ENCODE results near the gene ACBD4.

ACBD4 gene

DNA sequence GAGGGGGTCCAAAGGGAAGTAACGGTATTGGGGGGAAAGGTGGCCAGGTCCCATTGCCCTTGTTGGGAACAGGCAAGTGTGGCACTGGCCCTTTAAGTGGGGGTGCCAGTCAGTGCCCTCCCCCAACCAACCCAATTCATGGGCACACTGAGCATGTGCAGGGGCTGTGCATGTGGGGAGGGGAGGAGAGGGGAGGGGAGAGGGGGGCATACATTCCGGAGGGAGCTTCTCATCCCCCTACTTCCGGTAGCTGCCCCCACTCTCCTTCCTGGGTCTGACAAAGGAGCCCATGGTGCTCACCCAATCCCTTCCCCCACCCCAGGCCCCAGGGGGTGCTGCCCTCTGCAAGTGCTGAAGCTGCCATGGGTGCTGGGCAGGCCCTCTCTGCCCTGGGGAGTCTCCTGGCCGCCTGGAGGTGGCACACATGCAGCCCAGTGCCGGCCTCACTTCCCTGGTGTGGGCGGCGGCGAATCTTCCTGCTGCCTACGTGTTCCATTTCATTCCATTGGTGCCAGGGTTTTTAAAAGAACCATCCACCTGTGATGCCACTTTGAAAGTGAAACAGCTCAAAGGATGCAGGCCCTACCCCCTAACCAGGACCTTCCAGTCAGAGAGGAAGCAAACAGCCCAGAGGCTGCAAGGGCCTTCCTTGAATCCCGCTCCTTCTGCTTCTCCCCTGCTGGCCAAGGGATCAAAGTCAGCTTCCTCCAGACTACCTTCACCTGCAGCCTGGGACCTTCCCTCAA, 37.2 kb downstream of the ACBD4 start:
- H3K4me3 ChIP-seq (ENCODE audit: control insufficient read depth, low read depth, low read length): no peak overlapping the region
- no peak for TF ChIP-seq CTCF (conservative IDR thresholded peaks at IDR 0.05; ENCODE audit: control insufficient read depth, insufficient read depth, low read depth, low read length)
- DNase-seq (ENCODE audit: low read depth): peak; percentile 48

GRCh38 chr17:45175759-45176115, 40.2 kb downstream of the ACBD4 start:
- no peak for TF ChIP-seq CTCF (conservative IDR thresholded peaks at IDR 0.05; ENCODE audit: control insufficient read depth, insufficient read depth, low read depth, low read length)
- DNase-seq (ENCODE audit: low read depth): no peak
- no peak overlapping the region for H3K4me3 ChIP-seq (ENCODE audit: control insufficient read depth, low read depth, low read length)

DNA sequence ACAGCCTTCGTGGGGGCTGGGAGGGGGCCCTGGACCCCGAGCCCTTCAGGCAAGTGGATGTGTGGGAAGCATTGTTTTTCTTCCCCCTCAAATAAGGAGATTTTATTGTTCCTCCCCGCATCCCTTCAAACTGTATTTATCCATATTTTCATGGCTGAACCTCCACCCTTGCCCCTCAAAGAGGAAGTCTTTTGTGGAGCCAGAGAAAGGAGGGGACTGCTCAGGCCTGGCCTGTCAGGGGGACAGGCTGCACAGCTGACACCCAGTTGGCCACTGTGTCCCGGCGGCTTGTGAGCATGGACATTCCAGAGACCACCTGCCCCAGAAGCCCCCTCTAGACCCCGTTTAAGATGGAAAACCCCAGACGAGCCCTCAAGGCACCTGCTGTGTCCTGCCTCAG, 42.1 kb downstream of the ACBD4 start:
- no peak for TF ChIP-seq CTCF (conservative IDR thresholded peaks at IDR 0.05; ENCODE audit: control insufficient read depth, insufficient read depth, low read depth, low read length)
- DNase-seq (ENCODE audit: low read depth): no peak
- no peak overlapping the region for H3K4me3 ChIP-seq (ENCODE audit: control insufficient read depth, low read depth, low read length)

DNA sequence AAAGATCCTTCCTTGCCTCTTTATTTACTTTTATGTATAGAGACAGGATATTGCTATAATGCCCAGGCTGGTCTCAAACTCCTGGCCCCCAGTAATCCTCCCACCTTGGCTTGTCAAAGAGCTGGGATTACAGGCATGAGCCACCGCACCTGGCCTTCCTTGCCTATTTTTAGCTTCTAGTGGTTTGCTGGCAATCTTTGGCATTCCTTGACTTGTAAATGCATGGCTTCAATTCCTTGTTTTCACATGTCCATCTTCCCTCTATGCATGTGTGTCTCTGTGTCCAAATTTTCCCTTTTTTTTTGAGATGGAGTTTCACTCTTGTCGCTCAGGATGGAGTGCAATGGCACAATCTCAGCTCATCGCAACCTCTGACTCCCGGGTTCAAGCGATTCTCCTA, 48.7 kb downstream of the ACBD4 start:
- DNase-seq (ENCODE audit: low read depth): no peak
- no peak overlapping the region for H3K4me3 ChIP-seq (ENCODE audit: control insufficient read depth, low read depth, low read length)
- no peak for TF ChIP-seq CTCF (conservative IDR thresholded peaks at IDR 0.05; ENCODE audit: control insufficient read depth, insufficient read depth, low read depth, low read length)

- no peak for TF ChIP-seq CTCF (conservative IDR thresholded peaks at IDR 0.05; ENCODE audit: control insufficient read depth, insufficient read depth, low read depth, low read length)
- DNase-seq (ENCODE audit: low read depth): no peak
- no peak overlapping the region for H3K4me3 ChIP-seq (ENCODE audit: control insufficient read depth, low read depth, low read length)
These were observed 51.4 kb downstream of the ACBD4 start for GRCh38 chr17:45186801-45187354.

GRCh38 chr17:45189009-45189408, 53.5 kb downstream of the ACBD4 start:
- DNase-seq (ENCODE audit: low read depth): no peak
- H3K4me3 ChIP-seq (ENCODE audit: control insufficient read depth, low read depth, low read length): no peak overlapping the region
- TF ChIP-seq CTCF (conservative IDR thresholded peaks at IDR 0.05; ENCODE audit: control insufficient read depth, insufficient read depth, low read depth, low read length): no peak
